ENCODE results near the gene CDH12.
"Not testable (repeated sequence)": the region's sequence is repeated elsewhere in the genome, so short reads cannot be mapped to it uniquely, and the experiment has no call there.

The CDH12 gene

GRCh38 chr5:22051881-22052280 lies 801.3 kb downstream of the CDH12 start:
- TF ChIP-seq CTCF (IDR thresholded peaks at IDR 0.05) = no peak
- no peak overlapping the region for H3K27ac ChIP-seq
- H3K4me3 ChIP-seq (ENCODE audit: low read depth in 1 of 2, low read length in 1 of 2) = no peak overlapping the region
- H3K9me3 ChIP-seq = no peaks in the 10 kb centered on the region
- no peaks in the 10 kb centered on the region for H3K27me3 ChIP-seq
- no peaks in the 10 kb centered on the region for H3K36me3 ChIP-seq
- no peaks in the 10 kb centered on the region for H3K4me1 ChIP-seq (ENCODE audit: control insufficient read depth in 1 of 2, insufficient read depth in 1 of 2, low read depth in 1 of 2, low read length in 1 of 2)

- Histone ChIP-seq H3K9me3 (no peaks in the 10 kb centered on the region), H3K36me3 (no peaks in the 10 kb centered on the region), H3K27ac (no peak overlapping the region), H3K4me1 (ENCODE audit: control insufficient read depth in 1 of 2, insufficient read depth in 1 of 2, low read depth in 1 of 2, low read length in 1 of 2) (no peaks in the 10 kb centered on the region), H3K27me3 (no peaks in the 10 kb centered on the region), H3K4me3 (ENCODE audit: low read depth in 1 of 2, low read length in 1 of 2) (no peak overlapping the region)
- no peak for TF ChIP-seq CTCF (IDR thresholded peaks at IDR 0.05)
Measured at GRCh38 chr5:22050931-22051330, 802.2 kb downstream of the CDH12 start.

GRCh38 chr5:22044229-22044628 lies 808.9 kb downstream of the CDH12 start:
- Histone ChIP-seq H3K27me3 (no peaks in the 10 kb centered on the region), H3K27ac (no peak overlapping the region), H3K9me3 (no peaks in the 10 kb centered on the region), H3K4me1 (ENCODE audit: control insufficient read depth in 1 of 2, insufficient read depth in 1 of 2, low read depth in 1 of 2, low read length in 1 of 2) (no peaks in the 10 kb centered on the region), H3K36me3 (no peaks in the 10 kb centered on the region), H3K4me3 (ENCODE audit: low read depth in 1 of 2, low read length in 1 of 2) (no peak overlapping the region)
- no peak for TF ChIP-seq CTCF (IDR thresholded peaks at IDR 0.05)

GRCh38 chr5:22036061-22036460 lies 817.1 kb downstream of the CDH12 start:
- TF ChIP-seq CTCF (IDR thresholded peaks at IDR 0.05) = no peak
- Histone ChIP-seq H3K4me1 (ENCODE audit: control insufficient read depth in 1 of 2, insufficient read depth in 1 of 2, low read depth in 1 of 2, low read length in 1 of 2) (no peaks in the 10 kb centered on the region), H3K27me3 (no peaks in the 10 kb centered on the region), H3K36me3 (no peaks in the 10 kb centered on the region), H3K27ac (no peak overlapping the region), H3K4me3 (ENCODE audit: low read depth in 1 of 2, low read length in 1 of 2) (no peak overlapping the region), H3K9me3 (no peaks in the 10 kb centered on the region)

GRCh38 chr5:22033066-22033465 lies 820.1 kb downstream of the CDH12 start:
- H3K27me3 ChIP-seq = no peaks in the 10 kb centered on the region
- no peaks in the 10 kb centered on the region for H3K36me3 ChIP-seq
- no peak for TF ChIP-seq CTCF (IDR thresholded peaks at IDR 0.05)
- H3K4me1 ChIP-seq (ENCODE audit: control insufficient read depth in 1 of 2, insufficient read depth in 1 of 2, low read depth in 1 of 2, low read length in 1 of 2) = no peaks in the 10 kb centered on the region
- H3K27ac ChIP-seq = no peak overlapping the region
- H3K9me3 ChIP-seq = no peaks in the 10 kb centered on the region
- H3K4me3 ChIP-seq (ENCODE audit: low read depth in 1 of 2, low read length in 1 of 2) = no peak overlapping the region

- Histone ChIP-seq H3K4me1 (ENCODE audit: control insufficient read depth in 1 of 2, insufficient read depth in 1 of 2, low read depth in 1 of 2, low read length in 1 of 2) (no peaks in the 10 kb centered on the region), H3K4me3 (ENCODE audit: low read depth in 1 of 2, low read length in 1 of 2) (no peak overlapping the region), H3K27ac (no peak overlapping the region), H3K9me3 (no peaks in the 10 kb centered on the region), H3K36me3 (no peaks in the 10 kb centered on the region), H3K27me3 (no peaks in the 10 kb centered on the region)
- TF ChIP-seq CTCF (IDR thresholded peaks at IDR 0.05) = no peak
Measured at GRCh38 chr5:22023784-22024183, 829.4 kb downstream of the CDH12 start.

- not testable (repeated sequence) for H3K36me3 ChIP-seq; H3K9me3 ChIP-seq; H3K27ac ChIP-seq; H3K4me3 ChIP-seq (ENCODE audit: low read depth in 1 of 2, low read length in 1 of 2); H3K4me1 ChIP-seq (ENCODE audit: control insufficient read depth in 1 of 2, insufficient read depth in 1 of 2, low read depth in 1 of 2, low read length in 1 of 2); H3K27me3 ChIP-seq
Measured at GRCh38 chr5:22012893-22013292, 840.3 kb downstream of the CDH12 start.

- not testable (repeated sequence) for H3K27me3 ChIP-seq; H3K27ac ChIP-seq; H3K9me3 ChIP-seq; H3K36me3 ChIP-seq; H3K4me1 ChIP-seq (ENCODE audit: control insufficient read depth in 1 of 2, insufficient read depth in 1 of 2, low read depth in 1 of 2, low read length in 1 of 2); H3K4me3 ChIP-seq (ENCODE audit: low read depth in 1 of 2, low read length in 1 of 2)
Measured at GRCh38 chr5:22010808-22011207, 842.3 kb downstream of the CDH12 start.

Data from neutrophil (primary cell).